ENCODE data around the gene ATXN1. TPM values are rescaled to one million over a fixed set of nuclear protein-coding genes. Genes with fewer than 3 reads are reported as not detected.

ATXN1 gene
- total and polyA plus RNA-seq, 2 of the 13 experiments (the other 11 are each of a cell fraction or from before 2014, with no cell fraction given), result 20.7 to 39.5 TPM

- TF ChIP-seq TRAFD1 (CRISPR knock-in tag; IDR thresholded peaks at IDR 0.05; ENCODE audit: borderline replicate concordance) (no peak), JUNB (CRISPR knock-in tag; IDR thresholded peaks at IDR 0.05; ENCODE audit: borderline replicate concordance) (peak; percentile 90; the same call in 1 of the 2 replicates), THAP7 (CRISPR knock-in tag; IDR thresholded peaks at IDR 0.05) (no peak), SALL2 (CRISPR knock-in tag; IDR thresholded peaks at IDR 0.05) (0 out of 2 replicates have a peak, but pooled peaks have one; percentile 31), ZNF225 (CRISPR knock-in tag; IDR thresholded peaks at IDR 0.05) (no peak), ZNF326 (CRISPR knock-in tag; IDR thresholded peaks at IDR 0.05; ENCODE audit: borderline replicate concordance) (no peak), DNMT1 (CRISPR knock-in tag; IDR thresholded peaks at IDR 0.05) (no peak), FOXA1 (IDR thresholded peaks at IDR 0.05) (no peak), FOXA1 (CRISPR knock-in tag; IDR thresholded peaks at IDR 0.05) (peak; percentile 56), ZNF564 (CRISPR knock-in tag; IDR thresholded peaks at IDR 0.05) (no peak), DPF2 (CRISPR knock-in tag; IDR thresholded peaks at IDR 0.05; ENCODE audit: borderline replicate concordance, low read depth) (peak; percentile 38; the same call in 1 of the 2 replicates), MEIS2 (CRISPR knock-in tag; IDR thresholded peaks at IDR 0.05) (peak; percentile 48; the same call in 1 of the 2 replicates), PHF20 (CRISPR knock-in tag; IDR thresholded peaks at IDR 0.05) (no peak), REL (CRISPR knock-in tag; conservative IDR thresholded peaks at IDR 0.05) (no peak), KMT2A (CRISPR knock-in tag; IDR thresholded peaks at IDR 0.05) (peak; percentile 42; the same call in 1 of the 2 replicates), FOSL1 (CRISPR knock-in tag; IDR thresholded peaks at IDR 0.05; ENCODE audit: borderline replicate concordance) (peak; percentile 84; the same call in 1 of the 2 replicates), ADNP (CRISPR knock-in tag; IDR thresholded peaks at IDR 0.05) (no peak), ZNF343 (CRISPR knock-in tag; IDR thresholded peaks at IDR 0.05) (no peak), ZBTB33 (CRISPR knock-in tag; IDR thresholded peaks at IDR 0.05) (peak; percentile 46; the same call in 1 of the 2 replicates), TRIM24 (CRISPR knock-in tag; IDR thresholded peaks at IDR 0.05) (no peak), FUBP1 (CRISPR knock-in tag; IDR thresholded peaks at IDR 0.05; ENCODE audit: borderline replicate concordance) (no peak), CHD4 (IDR thresholded peaks at IDR 0.05; ENCODE audit: borderline replicate concordance, low read length) (peak; percentile 48; the same call in 1 of the 2 replicates)
- TF ChIP-seq, protein P1, sequence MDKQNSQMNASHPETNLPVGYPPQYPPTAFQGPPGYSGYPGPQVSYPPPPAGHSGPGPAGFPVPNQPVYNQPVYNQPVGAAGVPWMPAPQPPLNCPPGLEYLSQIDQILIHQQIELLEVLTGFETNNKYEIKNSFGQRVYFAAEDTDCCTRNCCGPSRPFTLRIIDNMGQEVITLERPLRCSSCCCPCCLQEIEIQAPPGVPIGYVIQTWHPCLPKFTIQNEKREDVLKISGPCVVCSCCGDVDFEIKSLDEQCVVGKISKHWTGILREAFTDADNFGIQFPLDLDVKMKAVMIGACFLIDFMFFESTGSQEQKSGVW (CRISPR knock-in tag; IDR thresholded peaks at IDR 0.05; ENCODE audit: borderline replicate concordance), result no peak
Measured at GRCh38 chr6:16539086-16539931, 222.0 kb downstream of the ATXN1 start (continued).
